Measurements from ENCODE around the gene SMTN. TPM values are rescaled to one million over a fixed set of nuclear protein-coding genes. Genes with fewer than 3 reads are reported as not detected.

The SMTN gene
- total RNA-seq, 4 donors from 2014 or later: 16.6 to 107 (median 19.4) TPM

- TF ChIP-seq, protein P1, sequence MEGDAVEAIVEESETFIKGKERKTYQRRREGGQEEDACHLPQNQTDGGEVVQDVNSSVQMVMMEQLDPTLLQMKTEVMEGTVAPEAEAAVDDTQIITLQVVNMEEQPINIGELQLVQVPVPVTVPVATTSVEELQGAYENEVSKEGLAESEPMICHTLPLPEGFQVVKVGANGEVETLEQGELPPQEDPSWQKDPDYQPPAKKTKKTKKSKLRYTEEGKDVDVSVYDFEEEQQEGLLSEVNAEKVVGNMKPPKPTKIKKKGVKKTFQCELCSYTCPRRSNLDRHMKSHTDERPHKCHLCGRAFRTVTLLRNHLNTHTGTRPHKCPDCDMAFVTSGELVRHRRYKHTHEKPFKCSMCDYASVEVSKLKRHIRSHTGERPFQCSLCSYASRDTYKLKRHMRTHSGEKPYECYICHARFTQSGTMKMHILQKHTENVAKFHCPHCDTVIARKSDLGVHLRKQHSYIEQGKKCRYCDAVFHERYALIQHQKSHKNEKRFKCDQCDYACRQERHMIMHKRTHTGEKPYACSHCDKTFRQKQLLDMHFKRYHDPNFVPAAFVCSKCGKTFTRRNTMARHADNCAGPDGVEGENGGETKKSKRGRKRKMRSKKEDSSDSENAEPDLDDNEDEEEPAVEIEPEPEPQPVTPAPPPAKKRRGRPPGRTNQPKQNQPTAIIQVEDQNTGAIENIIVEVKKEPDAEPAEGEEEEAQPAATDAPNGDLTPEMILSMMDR (IDR thresholded peaks at IDR 0.05; ENCODE audit: low read depth): no peak
These were observed 63.1 kb downstream of the SMTN start for GRCh38 chr22:31144223-31144622.

DNA sequence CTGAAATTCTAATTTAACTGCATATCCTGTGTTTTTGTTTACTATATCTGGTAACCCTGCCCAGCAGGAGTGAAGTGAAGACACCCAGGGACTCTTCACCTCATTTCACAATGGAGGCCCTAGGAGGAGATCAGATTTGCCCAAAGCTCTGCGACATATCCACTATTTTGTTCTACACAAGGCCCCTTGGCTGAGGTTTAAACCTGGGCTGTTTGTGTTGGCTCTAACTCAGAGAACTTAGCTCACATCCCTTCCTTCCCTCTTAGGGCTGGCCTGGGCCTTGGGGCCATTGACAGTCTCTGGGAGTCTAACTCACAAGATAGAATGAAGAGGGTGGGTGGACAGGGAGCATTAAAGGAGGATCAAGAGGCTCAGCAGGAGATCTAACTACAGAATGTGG lies 67.4 kb downstream of the SMTN start:
- TF ChIP-seq, protein P1 (IDR thresholded peaks at IDR 0.05; ENCODE audit: low read depth): no peak

GRCh38 chr22:31148953-31149627 lies 68.0 kb downstream of the SMTN start:
- TF ChIP-seq, protein P1 (IDR thresholded peaks at IDR 0.05; ENCODE audit: low read depth): no peak

- TF ChIP-seq, protein P1 (IDR thresholded peaks at IDR 0.05; ENCODE audit: low read depth): no peak
These were observed 69.5 kb downstream of the SMTN start for GRCh38 chr22:31150615-31151014.

GRCh38 chr22:31151872-31152271 lies 70.8 kb downstream of the SMTN start:
- TF ChIP-seq, protein P1 (IDR thresholded peaks at IDR 0.05; ENCODE audit: low read depth): no peak

DNA sequence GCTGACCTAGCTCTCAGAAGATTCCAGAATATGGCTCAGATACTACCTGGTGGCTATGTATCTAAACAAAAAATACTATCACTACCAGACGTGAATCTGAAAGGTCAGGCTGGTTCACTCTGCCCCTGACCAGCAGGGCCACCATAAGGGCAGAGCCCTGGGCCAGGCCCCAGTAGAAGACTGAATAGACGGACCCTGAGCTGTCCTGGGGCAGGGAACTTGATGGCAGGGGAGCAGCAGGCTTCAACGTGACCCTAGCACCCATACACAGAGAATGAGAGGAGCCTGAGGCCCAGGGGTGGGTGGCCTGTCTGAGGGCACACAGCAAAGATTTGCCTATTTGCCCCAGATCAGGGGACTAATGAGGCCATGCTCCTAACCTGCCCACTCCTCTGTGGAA lies 72.2 kb downstream of the SMTN start:
- TF ChIP-seq, protein P1 (IDR thresholded peaks at IDR 0.05; ENCODE audit: low read depth): no peak

Other genes starting within 250 kb of the SMTN start
- gene MORC2, start 112.5 kb upstream of the SMTN start, total RNA-seq: 10 to 100 TPM; 19.4 to 21.6 (median 20.9) TPM
- 10 to 100 TPM; 57.9 to 78.8 (median 71.1) TPM for gene TUG1, start 112.1 kb upstream of the SMTN start, total RNA-seq
- gene SELENOM, start 26.2 kb downstream of the SMTN start, total RNA-seq: 100 to 1,000 TPM; 226 to 360 (median 279) TPM
- not detected for gene INPP5J, start 41.6 kb downstream of the SMTN start, total RNA-seq
- gene PLA2G3, start 59.2 kb downstream of the SMTN start, total RNA-seq: not detected
- gene RNF185, start 78.9 kb downstream of the SMTN start, total RNA-seq: 10 to 100 TPM; 29.1 to 49.1 (median 32.6) TPM
- 10 to 100 TPM; 15.4 to 26.4 (median 22.6) TPM for gene LIMK2, start 131.0 kb downstream of the SMTN start, total RNA-seq
- 100 to 1,000 TPM in 2 of 4 donors, 10 to 100 TPM in 2; 39.9 to 179 (median 98.4) TPM for gene PIK3IP1, start 211.2 kb downstream of the SMTN start, total RNA-seq